Heart left ventricle (tissue), 16 donors: ENCODE measurements around the gene DCUN1D2. TPM values are rescaled to one million over a fixed set of nuclear protein-coding genes. Genes with fewer than 3 reads are reported as not detected.

Experiments
- ATAC-seq, 4 donors: fragments of 200-7000 bp; cut with Tn5 transposase; one replicate each; pipeline ENCODE4 v1.9.1; 2020 to 2022; ENCODE audit warnings: moderate library complexity in 4 of 4, mild to moderate bottlenecking in 3 of 4, moderate number of reproducible peaks in 1 of 4
- DNase-seq, 5 donors: peaks; one replicate each; pipeline ENCODE4 v3.0.0-alpha.2; 2020
- H3K27ac ChIP-seq, 12 donors: fragments of 200-600 bp; sonication (generic) in 4 of 12; one replicate each; pipeline versions ENCODE4 v1.5.0 to v1.8.0; 2016 to 2022; ENCODE audit warnings: mild to moderate bottlenecking in 2 of 12
- H3K27me3 ChIP-seq, 9 donors: fragments of 200-600 bp; sonication (generic) in 2 of 9; one replicate each; pipeline versions ENCODE4 v1.5.1 to v1.8.0; 2016 to 2022; ENCODE audit warnings: mild to moderate bottlenecking in 3 of 9
- H3K36me3 ChIP-seq, 9 donors: fragments of 200-600 bp; sonication (generic) in 2 of 9; one replicate each; pipeline versions ENCODE4 v1.5.0 to v1.8.0; 2018 to 2022; ENCODE audit warnings: mild to moderate bottlenecking in 2 of 9
- H3K4me1 ChIP-seq, 12 donors: fragments of 200-600 bp; sonication (generic) in 4 of 12; one replicate each; pipeline versions ENCODE4 v1.5.0 to v1.8.0; 2016 to 2022; ENCODE audit warnings: mild to moderate bottlenecking in 3 of 12
- H3K4me3 ChIP-seq, 12 donors: fragments of 200-600 bp; sonication (generic) in 4 of 12; one replicate each; pipeline versions ENCODE4 v1.5.0 to v1.8.0; 2017 to 2022; ENCODE audit warnings: mild to moderate bottlenecking in 9 of 12, moderate library complexity in 4 of 12
- H3K9me3 ChIP-seq, 12 donors: fragments of 200-600 bp; sonication (generic) in 4 of 12; one replicate each; pipeline versions ENCODE4 v1.5.0 to v1.8.0; 2016 to 2022; ENCODE audit warnings: mild to moderate bottlenecking in 1 of 12
- POLR2A ChIP-seq, 2 donors: fragments of 450-650 bp; IDR thresholded peaks; one replicate each; pipeline ENCODE4 v1.6.1; 2017; ENCODE audit warnings: antibody characterized with exemption in 2 of 2, mild to moderate bottlenecking in 2 of 2, moderate library complexity in 2 of 2
- WGBS, 4 donors: extraction: QIAGEN DNeasy Blood & Tissue Kit in 2 of 4; methylation state at CpG; one replicate each; pipeline versions ENCODE4 v1.1.5 to v1.1.7; 2013 to 2018; 5-methylcytosine and 5-hydroxymethylcytosine counted together
- intact Hi-C, 10 donors: fragments of 100-400 bp; cut with DNase I; formaldehyde crosslinking; loops; one replicate each; pipeline versions ENCODE4 v1.11.1 to v1.14.2; 2022
- polyA plus RNA-seq, 2 donors: library from polyadenylated mRNA; stranded (reverse); fragments of 200-250 nt; gene quantifications; one replicate each; pipeline ENCODE4 v1.2.3, GENCODE V29; 2013
- total RNA-seq, 9 donors: library from RNA; depleted of rRNA in 2 of 9; stranded (reverse); fragments of >200 nt in 2 of 9; fragmentation: NEBNext Ultra II Directional in 3 of 9; extraction: Animal tissue kit (Norgen Biotek cat#: 25700) in 3 of 9; gene quantifications; one replicate each; pipeline versions ENCODE4 v1.1.0 to v1.2.4, GENCODE V29; 2016 to 2023
- TF ChIP-seq, protein P1 (sequence below), 12 donors: fragments of 200-600 bp; sonication (generic) in 4 of 12; IDR thresholded peaks; one replicate each; pipeline versions ENCODE4 v1.5.0 to v1.8.0; 2018 to 2022; ENCODE audit warnings: antibody characterized with exemption in 12 of 12, mild to moderate bottlenecking in 5 of 12
- donor health status: ischemic (EF 13 %, LVEDD 7.1; RV severe dilation, severe dysfunction).
- donor health status: healthy with polysubstance abuse.
- donor health status: DM: no; HTN: yes; CAD: no.
- donor health status: DM: no; HTN: no; CAD: no.
- donor health status: ischemic (EF 25% LVEDD 6.9; RV normal size, moderate dysfunction).
- donor health status: ischemic (EF 25% LVEDD 5.7; RV mildly dilated, moderate dysfunction).
- donor health status: healthy.
- donor health status: DM: yes; HTN: yes; CAD: no.
- donor health status: ischemic (EF 35%, LVEDD 5.7; RV mildly dilated, moderate dysfunction).
- donor health status: nonischemic (EF 11% LVEDD 7.7; RV severe dilation, severe dysfunction).
- donor health status: DM: yes; HTN: yes; CAD: no.
- donor health status: PGD.
- donor health status: ischemic (EF 29% LVEDD 5.4; RV normal size, mild dysfunction).
- donor health status: nonischemic (EF 23%, LVEDD 6.1; RV moderate dilation, normal function).

The DCUN1D2 gene
- total and polyA plus RNA-seq, 11 donors, result 68.7 to 247 (median 153) TPM

DNA sequence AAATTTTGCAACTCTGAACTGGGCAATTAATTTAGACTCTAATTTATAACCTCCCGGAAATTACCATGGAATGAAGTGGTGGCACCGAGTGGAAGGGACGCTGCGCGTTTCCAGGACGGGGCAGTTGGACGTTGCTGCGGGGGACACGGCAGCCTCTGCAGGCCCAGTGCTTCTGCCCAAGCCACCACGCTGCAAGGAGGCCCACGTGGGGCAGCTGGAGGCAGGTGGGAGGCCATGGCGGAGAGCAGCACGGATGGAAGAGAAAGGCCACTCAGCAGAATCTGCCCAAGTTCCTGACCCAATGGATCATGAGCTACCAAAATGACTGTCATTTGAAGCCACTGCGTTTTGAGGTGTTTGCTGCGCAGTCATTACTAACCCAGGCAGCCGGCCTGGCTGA is 26.0 kb downstream of the DCUN1D2 start:
- intact Hi-C loops, result loop anchor here in 1 of 10 donors (5.0 kb wide), 1 partner anchor 33 kb away; no protein-coding TSS in a partner anchor
- no peaks in the 10 kb centered on the region for H3K27me3 ChIP-seq
- no peak overlapping the region for H3K27ac ChIP-seq
- WGBS, 4 donors, result 90 to 93% (median 92%) methylated on average over 16 of the region's 16 CpGs
- no peak for TF ChIP-seq POLR2A (IDR thresholded peaks at IDR 0.05)
- TF ChIP-seq, protein P1, sequence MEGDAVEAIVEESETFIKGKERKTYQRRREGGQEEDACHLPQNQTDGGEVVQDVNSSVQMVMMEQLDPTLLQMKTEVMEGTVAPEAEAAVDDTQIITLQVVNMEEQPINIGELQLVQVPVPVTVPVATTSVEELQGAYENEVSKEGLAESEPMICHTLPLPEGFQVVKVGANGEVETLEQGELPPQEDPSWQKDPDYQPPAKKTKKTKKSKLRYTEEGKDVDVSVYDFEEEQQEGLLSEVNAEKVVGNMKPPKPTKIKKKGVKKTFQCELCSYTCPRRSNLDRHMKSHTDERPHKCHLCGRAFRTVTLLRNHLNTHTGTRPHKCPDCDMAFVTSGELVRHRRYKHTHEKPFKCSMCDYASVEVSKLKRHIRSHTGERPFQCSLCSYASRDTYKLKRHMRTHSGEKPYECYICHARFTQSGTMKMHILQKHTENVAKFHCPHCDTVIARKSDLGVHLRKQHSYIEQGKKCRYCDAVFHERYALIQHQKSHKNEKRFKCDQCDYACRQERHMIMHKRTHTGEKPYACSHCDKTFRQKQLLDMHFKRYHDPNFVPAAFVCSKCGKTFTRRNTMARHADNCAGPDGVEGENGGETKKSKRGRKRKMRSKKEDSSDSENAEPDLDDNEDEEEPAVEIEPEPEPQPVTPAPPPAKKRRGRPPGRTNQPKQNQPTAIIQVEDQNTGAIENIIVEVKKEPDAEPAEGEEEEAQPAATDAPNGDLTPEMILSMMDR (IDR thresholded peaks at IDR 0.05), result no peak
- no peaks in the 10 kb centered on the region for H3K9me3 ChIP-seq
- no peak overlapping the region for H3K4me3 ChIP-seq
- peaks cover 0 to 86% (median 47%) of the 10 kb centered on the region in 9 donors for H3K36me3 ChIP-seq
- H3K4me1 ChIP-seq, result peaks cover 0 to 22% (median 2%) of the 10 kb centered on the region in 12 donors
- DNase-seq, result no peak
- ATAC-seq, result no peak

DNA sequence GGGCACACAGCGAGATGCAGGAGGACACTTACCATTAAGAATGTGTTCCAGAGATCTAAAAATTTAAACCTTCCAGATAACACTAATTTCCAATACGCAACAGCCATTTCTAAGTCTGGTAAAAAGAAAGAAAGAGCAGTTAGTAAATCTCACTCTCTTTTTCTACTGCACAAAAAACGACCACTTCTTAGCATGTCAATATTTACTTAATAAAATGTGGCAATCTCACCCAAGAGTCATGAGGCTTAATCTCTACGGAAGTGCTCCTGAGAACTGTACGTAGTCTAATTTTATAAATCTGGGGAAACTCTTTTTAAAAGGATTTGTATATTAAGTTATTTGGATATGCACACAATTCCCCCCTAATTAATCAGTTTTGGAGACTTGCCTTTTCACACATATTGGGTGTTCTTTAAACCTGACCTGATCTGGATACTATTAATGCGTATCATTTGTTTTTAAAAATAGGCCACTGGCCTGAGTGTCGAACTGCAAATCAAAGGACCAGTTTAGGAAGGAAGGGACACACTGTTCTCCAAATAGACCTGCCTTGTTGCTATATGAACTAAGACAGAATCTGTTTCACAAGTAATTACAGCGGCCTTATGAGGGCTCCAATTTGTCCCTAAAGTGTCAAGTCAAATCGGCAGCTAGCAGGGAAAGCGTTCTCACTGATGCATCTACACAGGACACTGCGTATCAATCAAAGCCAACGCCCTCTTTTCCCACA is 29.3 kb downstream of the DCUN1D2 start:
- TF ChIP-seq POLR2A (IDR thresholded peaks at IDR 0.05), result peak in 1 of 2 donors; percentile 16
- TF ChIP-seq, protein P1 (IDR thresholded peaks at IDR 0.05), result no peak
- Histone ChIP-seq H3K4me1 (peaks cover 0 to 26% (median 6%) of the 10 kb centered on the region in 12 donors), H3K27ac (peak overlapping the region; percentile 21 to 81 (median 52)), H3K4me3 (no peak overlapping the region), H3K9me3 (no peaks in the 10 kb centered on the region), H3K27me3 (no peaks in the 10 kb centered on the region), H3K36me3 (peaks cover 0 to 93% (median 71%) of the 10 kb centered on the region in 9 donors)
- ATAC-seq (peak; percentile 21 to 66 (median 44)), DNase-seq (no peak)
- intact Hi-C loops, result loop anchor here in 2 of 10 donors (2.0 to 5.0 kb wide), 2 partner anchors 36 to 102 kb away; no protein-coding TSS in a partner anchor
- WGBS, 4 donors, result 65 to 74% (median 71%) methylated on average over 12 of the region's 12 CpGs

DNA sequence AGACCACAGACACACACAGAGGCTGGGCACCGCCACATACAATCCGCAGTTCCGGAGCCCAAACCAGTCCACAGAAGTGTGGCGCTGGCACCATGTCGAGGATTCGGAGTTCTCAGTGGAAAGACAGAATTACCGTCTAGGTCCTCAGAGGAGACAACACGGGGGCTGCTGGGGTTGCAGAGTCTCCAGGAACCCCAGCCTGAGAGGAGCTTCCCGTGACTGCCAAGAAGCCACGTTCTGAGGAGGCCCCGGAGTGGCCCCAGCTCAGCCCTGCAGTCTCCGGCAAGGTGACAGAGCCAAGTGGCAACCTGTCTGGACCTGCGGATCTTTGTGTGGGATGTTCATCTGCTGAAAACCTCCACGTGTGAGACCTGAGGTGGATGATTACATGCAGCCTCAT is 29.9 kb downstream of the DCUN1D2 start:
- peak overlapping the region in 9 of 12 donors; percentile 13 to 81 (median 49) for H3K27ac ChIP-seq
- no peak for TF ChIP-seq POLR2A (IDR thresholded peaks at IDR 0.05)
- TF ChIP-seq, protein P1 (IDR thresholded peaks at IDR 0.05), result no peak
- no peak overlapping the region for H3K4me3 ChIP-seq
- no peaks in the 10 kb centered on the region for H3K9me3 ChIP-seq
- H3K4me1 ChIP-seq, result peaks cover 0 to 27% (median 6%) of the 10 kb centered on the region in 12 donors
- DNase-seq (no peak), ATAC-seq (peak in 1 of 4 donors; percentile 2)
- H3K27me3 ChIP-seq, result no peaks in the 10 kb centered on the region
- intact Hi-C loops, result loop anchor here in 2 of 10 donors (2.0 to 5.0 kb wide), 2 partner anchors 37 to 102 kb away; no protein-coding TSS in a partner anchor
- 87 to 93% (median 89%) methylated on average over 10 to 14 of the region's 14 CpGs for WGBS, 4 donors
- peaks cover 0 to 92% (median 71%) of the 10 kb centered on the region in 9 donors for H3K36me3 ChIP-seq

DNA sequence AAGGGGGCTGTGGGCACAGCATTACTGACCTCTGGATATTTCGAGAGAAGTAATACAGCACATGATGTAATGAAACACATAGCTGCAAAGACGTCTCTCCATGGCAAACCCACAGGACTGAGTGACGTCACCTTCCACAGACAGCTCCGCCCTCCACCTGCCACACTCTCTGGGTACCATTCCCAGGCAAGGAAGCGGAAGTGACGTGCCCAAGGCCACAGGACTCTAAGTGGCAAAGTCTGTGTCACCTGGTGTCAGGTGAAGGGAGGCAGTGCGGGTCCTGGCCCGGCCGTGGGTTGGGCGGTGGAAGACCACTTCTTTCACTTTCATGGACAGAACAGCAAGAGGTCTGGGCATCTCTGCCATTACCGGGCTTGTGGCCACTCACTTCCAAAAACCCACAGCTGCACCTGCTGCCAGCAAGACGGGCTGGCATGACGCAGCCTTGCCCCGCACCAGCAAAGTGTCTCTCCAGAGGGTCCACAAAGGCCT is 30.4 kb downstream of the DCUN1D2 start:
- H3K4me1 ChIP-seq, result peaks cover 0 to 32% (median 7%) of the 10 kb centered on the region in 12 donors
- H3K9me3 ChIP-seq, result no peaks in the 10 kb centered on the region
- no peak overlapping the region for H3K4me3 ChIP-seq
- DNase-seq, result no peak
- no peaks in the 10 kb centered on the region for H3K27me3 ChIP-seq
- ATAC-seq, result no peak
- TF ChIP-seq POLR2A (IDR thresholded peaks at IDR 0.05), result no peak
- TF ChIP-seq, protein P1 (IDR thresholded peaks at IDR 0.05), result no peak
- intact Hi-C loops, result loop anchor here in 2 of 10 donors (2.0 to 5.0 kb wide), 2 partner anchors 37 to 103 kb away; no protein-coding TSS in a partner anchor
- 91 to 92% (median 91%) methylated on average over 10 to 14 of the region's 14 CpGs for WGBS, 4 donors
- peak overlapping the region in 7 of 12 donors; percentile 13 to 81 (median 39) for H3K27ac ChIP-seq
- peaks cover 0 to 92% (median 68%) of the 10 kb centered on the region in 9 donors for H3K36me3 ChIP-seq
